CD4-positive, alpha-beta T cell (primary cell): ENCODE data around the gene PVALEF. TPM values are rescaled to one million over a fixed set of nuclear protein-coding genes. Genes with fewer than 3 reads are reported as not detected.
"Not testable (repeated sequence)": the region's sequence is repeated elsewhere in the genome, so short reads cannot be mapped to it uniquely, and the experiment has no call there.

Experiments used
- ATAC-seq: fragments of 200-7000 bp; cut with Tn5 transposase; one replicate; pipeline ENCODE4 v1.10.0; 2022; ENCODE audit warnings: mild to moderate bottlenecking; ENCODE audit not compliant: poor library complexity
- CTCF ChIA-PET: fragments of 350-600 bp; sonication (Branson Sonifier 250); formaldehyde crosslinking; loops from one replicate; lab custom pipeline; 2021; ENCODE audit warnings: antibody characterized with exemption, inconsistent platforms; lab: Charles Lee
- POLR2A ChIA-PET: fragments of 350-600 bp; sonication (Branson Sonifier 250); formaldehyde crosslinking; loops from one replicate; lab custom pipeline; 2021; ENCODE audit warnings: antibody characterized with exemption, inconsistent platforms; lab: Charles Lee
- DNase-seq, 14 experiments: peaks; one replicate each; pipeline ENCODE4 v3.0.0-alpha.2; 2013 to 2020; ENCODE audit warnings: mixed read lengths in 2 of 14
- H3K27ac ChIP-seq, 2 donors: one replicate each; pipeline versions ENCODE4 v1.5.1 to v1.7.0; 2013; ENCODE audit warnings: low read length in 2 of 2, low read depth in 1 of 2, mild to moderate bottlenecking in 1 of 2
- H3K27me3 ChIP-seq, 2 experiments: 1 replicate in 1 of 2; 2 replicates in 1 of 2; pipeline versions ENCODE4 v1.6.1 to v1.7.0; 2013; ENCODE audit warnings: low read length in 2 of 2, control low read depth in 1 of 2, mild to moderate bottlenecking in 1 of 2, moderate library complexity in 1 of 2; ENCODE audit not compliant: insufficient read depth in 2 of 2, control insufficient read depth in 1 of 2
- H3K36me3 ChIP-seq: one replicate; pipeline ENCODE4 v1.6.1; 2013; ENCODE audit warnings: low read length, control low read depth; ENCODE audit not compliant: insufficient read depth
- H3K4me1 ChIP-seq: one replicate; pipeline ENCODE4 v1.6.1; 2013; ENCODE audit warnings: low read length, control low read depth; ENCODE audit not compliant: insufficient read depth
- H3K4me3 ChIP-seq: one replicate; pipeline ENCODE4 v1.5.1; 2013; ENCODE audit warnings: mild to moderate bottlenecking, low read length, moderate library complexity
- H3K9me3 ChIP-seq, 2 experiments: 1 replicate in 1 of 2; 2 replicates in 1 of 2; pipeline versions ENCODE4 v1.6.1 to v1.7.0; 2013; ENCODE audit warnings: low read length in 2 of 2, mild to moderate bottlenecking in 2 of 2, control low read depth in 1 of 2, moderate library complexity in 1 of 2; ENCODE audit not compliant: control insufficient read depth in 1 of 2, insufficient read depth in 1 of 2
- H3K27ac Mint-ChIP-seq: one replicate; pipeline ENCODE4 v1.8.0; 2020; ENCODE audit warnings: mixed read lengths
- H3K27me3 Mint-ChIP-seq: one replicate; pipeline ENCODE4 v1.8.0; 2021; ENCODE audit warnings: mixed read lengths
- H3K36me3 Mint-ChIP-seq: one replicate; pipeline ENCODE4 v1.8.0; 2021; ENCODE audit warnings: low read depth, mixed read lengths
- H3K4me1 Mint-ChIP-seq: one replicate; pipeline ENCODE4 v1.8.0; 2021; ENCODE audit warnings: low read depth, mixed read lengths
- H3K4me3 Mint-ChIP-seq: one replicate; pipeline ENCODE4 v1.8.0; 2020; ENCODE audit warnings: mild to moderate bottlenecking, mixed read lengths
- H3K9me3 Mint-ChIP-seq: one replicate; pipeline ENCODE4 v1.8.0; 2020; ENCODE audit warnings: mixed read lengths
- intact Hi-C, 2 experiments: fragments of 100-400 bp; cut with DNase I in 1 of 2; cut with micrococcal nuclease in 1 of 2; formaldehyde crosslinking; loops; one replicate each; pipeline versions ENCODE4 v1.15.1 to v1.9.0; 2023 to 2025; cut with DNase I, micrococcal nuclease
- total RNA-seq, 174 experiments: library from RNA in 2 of 174; stranded (reverse) in 2 of 174; gene quantifications; one replicate each; pipeline ENCODE4 v1.2.3 and lab custom pipeline; 2021 to 2026
- TF ChIP-seq, protein P1 (sequence below): fragments of 200-600 bp; IDR thresholded peaks from one replicate; pipeline ENCODE4 v1.8.0; 2022; ENCODE audit warnings: antibody characterized with exemption, mild to moderate bottlenecking

PVALEF gene
- total RNA-seq, 2 experiments from 2014 or later: not detected

GRCh38 chr17:81144423-81144781, 20.9 kb upstream of the PVALEF start:
- H3K27me3 ChIP-seq: peaks cover 0 to 3% of the 10 kb centered on the region in 2 experiments
- H3K4me1 ChIP-seq: no peaks in the 10 kb centered on the region
- Mint-ChIP-seq H3K4me3 (no peak overlapping the region), H3K9me3 (no peaks in the 10 kb centered on the region), H3K27me3 (no peaks in the 10 kb centered on the region), H3K27ac (no peak overlapping the region), H3K4me1 (no peaks in the 10 kb centered on the region), H3K36me3 (no peaks in the 10 kb centered on the region)
- CTCF ChIA-PET: no interaction called here
- DNase-seq: no peak
- H3K27ac ChIP-seq: no peak overlapping the region
- TF ChIP-seq, protein P1, sequence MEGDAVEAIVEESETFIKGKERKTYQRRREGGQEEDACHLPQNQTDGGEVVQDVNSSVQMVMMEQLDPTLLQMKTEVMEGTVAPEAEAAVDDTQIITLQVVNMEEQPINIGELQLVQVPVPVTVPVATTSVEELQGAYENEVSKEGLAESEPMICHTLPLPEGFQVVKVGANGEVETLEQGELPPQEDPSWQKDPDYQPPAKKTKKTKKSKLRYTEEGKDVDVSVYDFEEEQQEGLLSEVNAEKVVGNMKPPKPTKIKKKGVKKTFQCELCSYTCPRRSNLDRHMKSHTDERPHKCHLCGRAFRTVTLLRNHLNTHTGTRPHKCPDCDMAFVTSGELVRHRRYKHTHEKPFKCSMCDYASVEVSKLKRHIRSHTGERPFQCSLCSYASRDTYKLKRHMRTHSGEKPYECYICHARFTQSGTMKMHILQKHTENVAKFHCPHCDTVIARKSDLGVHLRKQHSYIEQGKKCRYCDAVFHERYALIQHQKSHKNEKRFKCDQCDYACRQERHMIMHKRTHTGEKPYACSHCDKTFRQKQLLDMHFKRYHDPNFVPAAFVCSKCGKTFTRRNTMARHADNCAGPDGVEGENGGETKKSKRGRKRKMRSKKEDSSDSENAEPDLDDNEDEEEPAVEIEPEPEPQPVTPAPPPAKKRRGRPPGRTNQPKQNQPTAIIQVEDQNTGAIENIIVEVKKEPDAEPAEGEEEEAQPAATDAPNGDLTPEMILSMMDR: no peak
- H3K9me3 ChIP-seq: no peaks in the 10 kb centered on the region
- intact Hi-C loops: loop anchor here in 1 of 2 experiments (5.0 kb wide), 1 partner anchor 98 kb away; no protein-coding TSS in a partner anchor
- no peak for ATAC-seq
- POLR2A ChIA-PET: no interaction called here
- no peaks in the 10 kb centered on the region for H3K36me3 ChIP-seq
- H3K4me3 ChIP-seq: no peak overlapping the region

- H3K4me1 ChIP-seq, H3K4me3 ChIP-seq, H3K36me3 ChIP-seq, H3K27me3 Mint-ChIP-seq, H3K27me3 ChIP-seq, H3K4me1 Mint-ChIP-seq, intact Hi-C loops, POLR2A ChIA-PET, CTCF ChIA-PET, H3K36me3 Mint-ChIP-seq, H3K27ac ChIP-seq, H3K27ac Mint-ChIP-seq, H3K4me3 Mint-ChIP-seq, DNase-seq, H3K9me3 ChIP-seq, ATAC-seq, H3K9me3 Mint-ChIP-seq: not testable (repeated sequence)
These were observed 19.1 kb upstream of the PVALEF start for GRCh38 chr17:81146208-81146607.

- ChIA-PET POLR2A (no interaction called here), CTCF (no interaction called here)
- TF ChIP-seq, protein P1: no peak
- H3K9me3 ChIP-seq: no peaks in the 10 kb centered on the region
- no peak overlapping the region for H3K27ac ChIP-seq
- Mint-ChIP-seq H3K27me3 (peaks cover 6% of the 10 kb centered on the region), H3K36me3 (no peaks in the 10 kb centered on the region), H3K4me1 (no peaks in the 10 kb centered on the region), H3K27ac (no peak overlapping the region), H3K4me3 (no peak overlapping the region), H3K9me3 (no peaks in the 10 kb centered on the region)
- no peak for DNase-seq
- peaks cover 7% of the 10 kb centered on the region for H3K4me1 ChIP-seq
- no peaks in the 10 kb centered on the region for H3K36me3 ChIP-seq
- peaks cover 0 to 3% of the 10 kb centered on the region in 2 experiments for H3K27me3 ChIP-seq
- no peak overlapping the region for H3K4me3 ChIP-seq
- no peak for ATAC-seq
- intact Hi-C loops: no loop called here
These were observed 17.6 kb upstream of the PVALEF start for GRCh38 chr17:81147701-81148100.

- H3K9me3 Mint-ChIP-seq: no peaks in the 10 kb centered on the region
These were observed 16.7 kb upstream of the PVALEF start for GRCh38 chr17:81148571-81148970.

More at GRCh38 chr17:81148571-81148970, 16.7 kb upstream of the PVALEF start:
- no peak for ATAC-seq
- ChIA-PET POLR2A (no interaction called here), CTCF (no interaction called here)
- Mint-ChIP-seq H3K36me3 (no peaks in the 10 kb centered on the region), H3K4me1 (no peaks in the 10 kb centered on the region), H3K27ac (no peak overlapping the region), H3K27me3 (peaks cover 6% of the 10 kb centered on the region), H3K4me3 (no peak overlapping the region)
- intact Hi-C loops: no loop called here
- no peak for DNase-seq
- TF ChIP-seq, protein P1: no peak
- Histone ChIP-seq H3K4me3 (no peak overlapping the region), H3K27me3 (peaks cover 0 to 3% of the 10 kb centered on the region in 2 experiments), H3K4me1 (peaks cover 7% of the 10 kb centered on the region), H3K36me3 (no peaks in the 10 kb centered on the region), H3K9me3 (no peaks in the 10 kb centered on the region), H3K27ac (no peak overlapping the region)
